HepG2 (cell line): ENCODE data around the gene NOPCHAP1. TPM values are rescaled to one million over a fixed set of nuclear protein-coding genes. Genes with fewer than 3 reads are reported as not detected.

Source experiments
- AGO1 ChIP-seq: fragments of 200-400 bp; formaldehyde crosslinking; IDR thresholded peaks from 2 replicates; pipeline ENCODE4 v1.6.1; 2017; ENCODE audit warnings: mild to moderate bottlenecking, low read depth, low read length, moderate library complexity; ENCODE audit not compliant: poor library complexity, severe bottlenecking
- BHLHE40 ChIP-seq: IDR thresholded peaks from 2 replicates; pipeline ENCODE4 v1.6.1; 2011; ENCODE audit warnings: low read length, improper control_type of control experiment
- ELF1 ChIP-seq: sonication (generic); formaldehyde crosslinking; IDR thresholded peaks from 2 replicates; pipeline ENCODE4 v1.4.0; 2020; ENCODE audit warnings: missing genetic modification reagents
- ETV6 ChIP-seq: sonication (generic); formaldehyde crosslinking; conservative IDR thresholded peaks from 2 replicates; pipeline ENCODE4 v1.4.0; 2020; ENCODE audit warnings: missing genetic modification reagents
- GABPA ChIP-seq, 2 experiments: IDR thresholded peaks; 2 replicates each; pipeline ENCODE4 v1.6.1; 2011 to 2016; ENCODE audit warnings: low read depth in 2 of 2, low read length in 1 of 2, missing biosample characterization in 1 of 2, missing genetic modification characterization in 1 of 2
- HES4 ChIP-seq: sonication (generic); formaldehyde crosslinking; IDR thresholded peaks from 2 replicates; pipeline ENCODE4 v1.9.0; 2021; ENCODE audit warnings: mild to moderate bottlenecking, missing genetic modification reagents, borderline replicate concordance
- HOXA5 ChIP-seq: sonication (generic); formaldehyde crosslinking; IDR thresholded peaks from 2 replicates; pipeline ENCODE4 v1.4.0; 2020; ENCODE audit warnings: missing genetic modification reagents
- KDM3A ChIP-seq: IDR thresholded peaks from 2 replicates; pipeline ENCODE4 v1.6.1; 2018; ENCODE audit warnings: low read depth, missing compliant biosample characterization
- KDM4B ChIP-seq: sonication (generic); formaldehyde crosslinking; IDR thresholded peaks from 2 replicates; pipeline ENCODE4 v1.4.0; 2020; ENCODE audit warnings: missing genetic modification reagents
- LCORL ChIP-seq, 2 experiments: fragments of 450-650 bp in 1 of 2; sonication (generic) in 1 of 2; formaldehyde crosslinking in 1 of 2; IDR thresholded peaks; 2 replicates each; pipeline versions ENCODE4 v1.5.0 to v1.6.1; 2017 to 2020; ENCODE audit warnings: antibody characterized with exemption in 1 of 2, missing genetic modification reagents in 1 of 2
- MAZ ChIP-seq, 2 experiments: sonication (generic) in 1 of 2; formaldehyde crosslinking in 1 of 2; IDR thresholded peaks; 2 replicates each; pipeline versions ENCODE4 v1.5.0 to v1.6.1; 2012 to 2020; ENCODE audit warnings: low read depth in 2 of 2, mild to moderate bottlenecking in 2 of 2, borderline replicate concordance in 1 of 2, improper control_type of control experiment in 1 of 2, low read length in 1 of 2, missing genetic modification reagents in 1 of 2, moderate library complexity in 1 of 2
- MXD3 ChIP-seq: IDR thresholded peaks from 2 replicates; pipeline ENCODE4 v1.6.1; 2016; ENCODE audit warnings: mild to moderate bottlenecking, missing biosample characterization, missing genetic modification reagents
- MYC ChIP-seq: sonication (generic); formaldehyde crosslinking; IDR thresholded peaks from 2 replicates; pipeline ENCODE4 v1.9.0; 2021; ENCODE audit warnings: missing genetic modification reagents, borderline replicate concordance
- NFYB ChIP-seq: sonication (generic); formaldehyde crosslinking; IDR thresholded peaks from 2 replicates; pipeline ENCODE4 v1.4.0; 2020; ENCODE audit warnings: missing genetic modification reagents
- RFX5 ChIP-seq: IDR thresholded peaks from 2 replicates; pipeline ENCODE4 v1.6.1; 2011; ENCODE audit warnings: low read depth, low read length, improper control_type of control experiment
- SAFB2 ChIP-seq: sonication (generic); formaldehyde crosslinking; IDR thresholded peaks from 2 replicates; pipeline ENCODE4 v1.5.1; 2020; ENCODE audit warnings: missing genetic modification reagents, low read depth, mild to moderate bottlenecking, borderline replicate concordance
- SMAD3 ChIP-seq: sonication (generic); formaldehyde crosslinking; IDR thresholded peaks from 2 replicates; pipeline ENCODE4 v1.4.0; 2020; ENCODE audit warnings: missing genetic modification reagents
- SP4 ChIP-seq: sonication (generic); formaldehyde crosslinking; IDR thresholded peaks from 2 replicates; pipeline ENCODE4 v1.8.1; 2023; ENCODE audit warnings: mild to moderate bottlenecking, missing genetic modification reagents
- TBX2 ChIP-seq: sonication (generic); formaldehyde crosslinking; IDR thresholded peaks from 2 replicates; pipeline ENCODE4 v1.5.0; 2020; ENCODE audit warnings: missing genetic modification reagents, mild to moderate bottlenecking, borderline replicate concordance
- TEAD3 ChIP-seq: optimal IDR thresholded peaks from 2 replicates; pipeline ENCODE3; 2016; ENCODE audit warnings: borderline replicate concordance
- ZBTB7B ChIP-seq: sonication (generic); formaldehyde crosslinking; IDR thresholded peaks from 2 replicates; pipeline ENCODE4 v1.4.0; 2020; ENCODE audit warnings: missing genetic modification reagents
- ZNF225 ChIP-seq: sonication (generic); formaldehyde crosslinking; IDR thresholded peaks from 2 replicates; pipeline ENCODE4 v1.4.0; 2020; ENCODE audit warnings: mild to moderate bottlenecking, missing genetic modification reagents
- ZNF615 ChIP-seq: sonication (generic); formaldehyde crosslinking; IDR thresholded peaks from 2 replicates; pipeline ENCODE4 v1.5.0; 2020; ENCODE audit warnings: mild to moderate bottlenecking, missing genetic modification reagents, borderline replicate concordance
- ZNF713 ChIP-seq: sonication (generic); formaldehyde crosslinking; IDR thresholded peaks from 2 replicates; pipeline ENCODE4 v1.4.0; 2020; ENCODE audit warnings: mild to moderate bottlenecking, missing genetic modification reagents
- ZNF724P ChIP-seq: sonication (generic); formaldehyde crosslinking; IDR thresholded peaks from 2 replicates; pipeline ENCODE4 v1.8.0; 2022; ENCODE audit warnings: missing genetic modification reagents, borderline replicate concordance
- polyA plus RNA-seq, 8 experiments: library from polyadenylated mRNA; depleted of rRNA in 3 of 8; stranded (reverse) in 7 of 8; unstranded in 1 of 8; fragments of >200 nt; fragmentation: Illumina TruSeq in 4 of 8; extraction: Trizol in 4 of 8; gene quantifications; 2 replicates each; pipeline versions ENCODE4 v1.2.1 to v1.2.3, GENCODE V29; 2011 to 2016; ENCODE audit warnings: low read depth in 4 of 8, missing spikeins in 1 of 8, mixed read lengths in 1 of 8; ENCODE audit not compliant: insufficient read depth in 1 of 8
- total RNA-seq, 5 experiments: library from RNA; depleted of rRNA; stranded (reverse); fragments of >200 nt; fragmentation: Illumina TruSeq; extraction: Trizol; gene quantifications; 2 replicates each; pipeline ENCODE4 v1.2.3, GENCODE V29; 2016; ENCODE audit warnings: low read depth in 1 of 5
- TF ChIP-seq, protein P1 (sequence below): sonication (generic); formaldehyde crosslinking; IDR thresholded peaks from 2 replicates; pipeline ENCODE4 v1.4.0; 2020; ENCODE audit warnings: mild to moderate bottlenecking, missing genetic modification reagents
- TF ChIP-seq, protein P2 (sequence below): sonication (generic); formaldehyde crosslinking; IDR thresholded peaks from 2 replicates; pipeline ENCODE4 v1.4.0; 2020; ENCODE audit warnings: missing genetic modification reagents

NOPCHAP1 gene
- total and polyA plus RNA-seq, 2 of the 13 experiments (the other 11 are each of a cell fraction or from before 2014, with no cell fraction given) = 5.7 to 38.1 TPM

- 0 out of 2 replicates have a peak, but pooled peaks have one; percentile 33 for TF ChIP-seq ZNF724P
- TF ChIP-seq MYC (CRISPR knock-in tag) = peak; percentile 79; the same call in 1 of the 2 replicates
- no peak for TF ChIP-seq ZNF615 (CRISPR knock-in tag)
- TF ChIP-seq, protein P1, sequence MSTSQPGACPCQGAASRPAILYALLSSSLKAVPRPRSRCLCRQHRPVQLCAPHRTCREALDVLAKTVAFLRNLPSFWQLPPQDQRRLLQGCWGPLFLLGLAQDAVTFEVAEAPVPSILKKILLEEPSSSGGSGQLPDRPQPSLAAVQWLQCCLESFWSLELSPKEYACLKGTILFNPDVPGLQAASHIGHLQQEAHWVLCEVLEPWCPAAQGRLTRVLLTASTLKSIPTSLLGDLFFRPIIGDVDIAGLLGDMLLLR (CRISPR knock-in tag) = no peak; the same call in 1 of the 2 replicates
- TF ChIP-seq ZNF225 (CRISPR knock-in tag) = 0 out of 2 replicates have a peak, but pooled peaks have one; percentile 75
- TF ChIP-seq GABPA (IDR thresholded peaks at IDR 0.05; ENCODE audit: low read depth, low read length) = 0 out of 2 replicates have a peak, but pooled peaks have one; percentile 21
- TF ChIP-seq GABPA (CRISPR knock-in tag; IDR thresholded peaks at IDR 0.05; ENCODE audit: low read depth) = peak; percentile 54; the same call in 1 of the 2 replicates
- peak; percentile 80 for TF ChIP-seq SP4 (CRISPR knock-in tag)
- peak; percentile 64; the same call in 1 of the 2 replicates for TF ChIP-seq MXD3 (CRISPR knock-in tag)
- TF ChIP-seq MAZ (IDR thresholded peaks at IDR 0.05; ENCODE audit: borderline replicate concordance, low read depth, low read length) = 0 out of 2 replicates have a peak, but pooled peaks have one; percentile 11
- peak; percentile 50; the same call in 1 of the 2 replicates for TF ChIP-seq MAZ (CRISPR knock-in tag; IDR thresholded peaks at IDR 0.05; ENCODE audit: low read depth)
- 0 out of 2 replicates have a peak, but pooled peaks have one; percentile 49 for TF ChIP-seq KDM4B (CRISPR knock-in tag)
- peak; percentile 49; the same call in 1 of the 2 replicates for TF ChIP-seq ZBTB7B (CRISPR knock-in tag)
- peak; percentile 49 for TF ChIP-seq TEAD3 (CRISPR knock-in tag)
- TF ChIP-seq KDM3A = 0 out of 2 replicates have a peak, but pooled peaks have one; percentile 68
- TF ChIP-seq HOXA5 = 0 out of 2 replicates have a peak, but pooled peaks have one; percentile 49
- 0 out of 2 replicates have a peak, but pooled peaks have one; percentile 41 for TF ChIP-seq HES4
- TF ChIP-seq TBX2 = peak; percentile 61
- TF ChIP-seq, protein P2, sequence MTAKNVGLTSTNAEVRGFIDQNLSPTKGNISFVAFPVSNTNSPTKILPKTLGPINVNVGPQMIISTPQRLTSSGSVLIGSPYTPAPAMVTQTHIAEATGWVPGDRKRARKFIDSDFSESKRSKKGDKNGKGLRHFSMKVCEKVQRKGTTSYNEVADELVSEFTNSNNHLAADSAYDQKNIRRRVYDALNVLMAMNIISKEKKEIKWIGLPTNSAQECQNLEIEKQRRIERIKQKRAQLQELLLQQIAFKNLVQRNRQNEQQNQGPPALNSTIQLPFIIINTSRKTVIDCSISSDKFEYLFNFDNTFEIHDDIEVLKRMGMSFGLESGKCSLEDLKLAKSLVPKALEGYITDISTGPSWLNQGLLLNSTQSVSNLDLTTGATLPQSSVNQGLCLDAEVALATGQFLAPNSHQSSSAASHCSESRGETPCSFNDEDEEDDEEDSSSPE (CRISPR knock-in tag) = peak; percentile 31; the same call in 1 of the 2 replicates
- TF ChIP-seq ZNF713 = no peak
- TF ChIP-seq RFX5 = no peak
- no peak for TF ChIP-seq LCORL (IDR thresholded peaks at IDR 0.05)
- 0 out of 2 replicates have a peak, but pooled peaks have one; percentile 46 for TF ChIP-seq LCORL (CRISPR knock-in tag; IDR thresholded peaks at IDR 0.05)
- TF ChIP-seq SMAD3 (CRISPR knock-in tag) = no peak
- peak; percentile 67 for TF ChIP-seq ELF1 (CRISPR knock-in tag)
- TF ChIP-seq BHLHE40 = peak; percentile 43; the same call in 1 of the 2 replicates
- peak; percentile 31; the same call in 1 of the 2 replicates for TF ChIP-seq SAFB2 (CRISPR knock-in tag)
- TF ChIP-seq NFYB (CRISPR knock-in tag) = peak; percentile 75
- peak; percentile 42 for TF ChIP-seq AGO1
- 0 out of 2 replicates have a peak, but pooled peaks have one; percentile 49 for TF ChIP-seq ETV6 (CRISPR knock-in tag)
Measured at GRCh38 chr12:104986022-104986941, at the start of gene NOPCHAP1 (continued).
